Progenitor cell of endocrine pancreas (in vitro differentiated cells): Measurements from ENCODE around the gene NTSR1. TPM values are rescaled to one million over a fixed set of nuclear protein-coding genes. Genes with fewer than 3 reads are reported as not detected.

Experiments used
- DNase-seq: peaks from one replicate; pipeline ENCODE4 v3.0.0; 2021; ENCODE audit warnings: low spot score; ENCODE audit not compliant: unreplicated experiment
- H3K27ac Mint-ChIP-seq: 2 replicates; pipeline ENCODE4 v1.8.0; 2021; ENCODE audit warnings: mild to moderate bottlenecking, moderate library complexity, mixed read lengths
- H3K27me3 Mint-ChIP-seq: 2 replicates; pipeline ENCODE4 v1.8.0; 2021; ENCODE audit warnings: mixed read lengths
- H3K36me3 Mint-ChIP-seq: 2 replicates; pipeline ENCODE4 v1.8.0; 2022; ENCODE audit warnings: mixed read lengths; ENCODE audit not compliant: insufficient read depth
- H3K4me1 Mint-ChIP-seq: 2 replicates; pipeline ENCODE4 v1.8.0; 2021; ENCODE audit warnings: low read depth, mixed read lengths
- H3K4me3 Mint-ChIP-seq: 2 replicates; pipeline ENCODE4 v1.8.0; 2021; ENCODE audit warnings: low read depth, mild to moderate bottlenecking, moderate library complexity, mixed read lengths
- H3K9me3 Mint-ChIP-seq: 2 replicates; pipeline ENCODE4 v1.8.0; 2021; ENCODE audit warnings: low read depth, mixed read lengths
- CTCF ChIP-seq: fragments of 200-600 bp; sonication (generic); IDR thresholded peaks from one replicate; pipeline ENCODE4 v1.5.0; 2021; ENCODE audit warnings: antibody characterized with exemption, mild to moderate bottlenecking; ENCODE audit not compliant: unreplicated experiment
- total RNA-seq: library from RNA; stranded (reverse); gene quantifications from 2 replicates; pipeline ENCODE4 v1.2.1, GENCODE V29; 2021

The NTSR1 gene
- total RNA-seq, 1 donor from 2014 or later: not detected

GRCh38 chr20:62794007-62794724 is 85.5 kb downstream of the NTSR1 start:
- Mint-ChIP-seq H3K27ac (no peak overlapping the region), H3K36me3 (peaks cover 8% of the 10 kb centered on the region)

DNA sequence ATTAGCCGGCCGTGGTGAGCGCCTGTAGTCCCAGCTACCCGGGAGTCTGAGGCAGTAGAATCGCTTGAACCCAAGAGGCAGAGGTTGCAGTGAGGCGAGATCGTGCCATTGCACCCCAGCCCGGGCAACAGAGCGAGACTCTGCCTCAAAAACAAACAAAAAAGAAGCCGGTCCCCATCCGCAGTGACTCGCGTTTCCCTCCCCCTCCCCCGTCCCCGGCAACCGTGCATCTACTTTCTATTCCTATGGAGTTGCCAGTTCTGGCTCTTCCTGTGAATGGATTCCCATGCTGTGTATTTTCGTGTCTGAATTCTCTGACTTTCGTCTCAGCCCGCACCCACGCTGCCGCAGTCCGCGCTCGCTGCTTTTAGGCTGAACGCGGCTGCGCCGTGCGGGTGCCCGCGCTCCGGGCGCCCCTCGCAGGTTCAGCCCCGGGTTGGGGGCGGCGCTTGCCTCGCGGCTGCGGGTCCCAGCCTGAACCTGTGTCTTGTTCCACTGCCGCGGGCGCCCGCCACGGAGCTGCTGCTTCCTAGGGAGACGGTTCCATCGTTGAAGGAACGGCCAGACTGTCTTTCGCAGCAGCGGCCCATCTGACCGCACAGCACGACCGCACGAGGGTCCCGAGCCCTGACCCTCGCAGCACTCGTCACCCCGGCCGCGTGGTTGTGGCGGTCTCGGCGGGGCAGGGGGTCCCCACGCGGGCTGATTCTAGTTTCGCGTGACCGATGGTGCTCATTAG is 86.6 kb downstream of the NTSR1 start:
- Mint-ChIP-seq H3K27me3 (peaks cover 14% of the 10 kb centered on the region), H3K4me1 (peaks cover 2% of the 10 kb centered on the region), H3K36me3 (peaks cover 13% of the 10 kb centered on the region), H3K9me3 (no peaks in the 10 kb centered on the region), H3K4me3 (peak overlapping the region; percentile 74), H3K27ac (peak overlapping the region; percentile 67)
- TF ChIP-seq CTCF: no peak
- DNase-seq: peak; percentile 57

More at GRCh38 chr20:62794007-62794724, 85.5 kb downstream of the NTSR1 start:
- DNase-seq: peak; percentile 85
- Mint-ChIP-seq H3K9me3 (no peaks in the 10 kb centered on the region), H3K4me1 (peaks cover 2% of the 10 kb centered on the region), H3K27me3 (peaks cover 14% of the 10 kb centered on the region), H3K4me3 (peak overlapping the region; percentile 74)
- TF ChIP-seq CTCF: no peak

- Mint-ChIP-seq H3K4me1 (peaks cover 2% of the 10 kb centered on the region), H3K36me3 (peaks cover 16% of the 10 kb centered on the region), H3K9me3 (no peaks in the 10 kb centered on the region), H3K27me3 (peaks cover 7% of the 10 kb centered on the region), H3K4me3 (peak overlapping the region; percentile 83), H3K27ac (peak overlapping the region; percentile 90)
- no peak for TF ChIP-seq CTCF
- DNase-seq: no peak
Observed at GRCh38 chr20:62796699-62797491, 88.3 kb downstream of the NTSR1 start.

DNA sequence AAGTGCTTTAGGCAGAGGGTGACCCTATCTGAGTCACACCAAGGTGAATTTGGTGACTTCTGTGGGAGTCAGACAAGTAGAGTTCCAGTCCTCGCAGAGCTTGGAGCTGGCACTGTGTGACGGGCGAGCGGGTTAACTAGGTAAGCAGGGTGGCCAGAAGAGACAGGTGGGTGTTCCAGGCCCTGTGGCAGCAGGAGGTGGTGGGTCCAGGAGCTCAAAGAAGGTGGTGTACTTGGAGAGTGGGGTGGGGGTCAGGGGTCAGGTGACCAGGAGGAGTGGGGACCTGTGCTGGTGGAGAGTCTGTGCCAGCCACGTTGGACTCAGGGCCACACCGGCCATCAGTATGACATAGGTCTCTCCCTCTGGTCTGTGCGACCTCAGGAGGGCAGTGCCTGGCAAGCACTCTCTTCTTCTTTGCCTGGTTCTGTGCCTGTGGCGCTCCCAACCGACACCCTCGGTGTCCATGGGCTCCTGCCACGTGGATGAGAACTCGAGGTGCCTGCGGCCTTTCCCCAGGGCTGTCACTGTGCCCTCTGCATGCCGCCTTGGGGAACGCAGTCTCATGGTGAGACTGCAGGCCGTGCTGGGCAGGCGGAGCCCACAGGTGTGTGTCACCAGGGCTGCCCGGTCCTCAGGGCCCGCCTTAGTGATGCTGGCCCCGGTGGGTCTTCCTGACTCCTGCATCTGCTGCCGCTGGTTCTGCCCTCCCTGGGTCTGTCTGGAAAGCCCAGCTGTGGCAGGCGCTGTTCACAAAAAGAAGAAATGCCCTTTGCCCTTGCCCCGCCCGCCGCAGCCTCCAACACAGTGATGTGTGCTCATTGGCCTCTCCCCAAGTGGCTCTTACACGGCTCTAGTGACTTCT is 89.3 kb downstream of the NTSR1 start:
- peaks cover 3% of the 10 kb centered on the region for H3K27me3 Mint-ChIP-seq
- peak overlapping the region; percentile 83 for H3K4me3 Mint-ChIP-seq
- H3K9me3 Mint-ChIP-seq: no peaks in the 10 kb centered on the region
- no peak for DNase-seq
- H3K4me1 Mint-ChIP-seq: peaks cover 2% of the 10 kb centered on the region
- no peak for TF ChIP-seq CTCF
- peak overlapping the region; percentile 73 for H3K27ac Mint-ChIP-seq
- peaks cover 16% of the 10 kb centered on the region for H3K36me3 Mint-ChIP-seq
